H1 (cell line): ENCODE measurements around the gene LRRK1. TPM values are rescaled to one million over a fixed set of nuclear protein-coding genes. Genes with fewer than 3 reads are reported as not detected.

Source experiments
- CTCF ChIA-PET: fragments of 300-600 bp; sonication (Branson Sonifier 250); formaldehyde crosslinking; loops from one replicate; lab custom pipeline; 2021; ENCODE audit not compliant: partially characterized antibody; lab: Charles Lee
- POLR2A ChIA-PET: fragments of 300-600 bp; sonication (Branson Sonifier 250); formaldehyde crosslinking; loops from one replicate; lab custom pipeline; 2021; ENCODE audit warnings: inconsistent platforms; ENCODE audit not compliant: partially characterized antibody; lab: Charles Lee
- DNase-seq, 2 experiments: peaks; one replicate each; pipeline versions ENCODE4 v3.0.0 to v3.0.0-alpha.2; 2010 to 2022; ENCODE audit warnings: low spot score in 2 of 2, low read depth in 1 of 2, mixed read lengths in 1 of 2
- FAIRE-seq: peaks from 2 replicates; lab custom pipeline; 2011; peaks lifted over from hg19 to GRCh38; lab: Jason Lieb, UNC
- H2AFZ ChIP-seq: 2 replicates; pipeline ENCODE4 v1.8.1; 2012; ENCODE audit warnings: low read length, inconsistent platforms
- H2AK5ac ChIP-seq: 2 replicates; pipeline ENCODE4 v1.6.1; 2013; ENCODE audit warnings: low read depth, low read length
- H2BK120ac ChIP-seq: replicated peaks from 2 replicates; pipeline ENCODE3; 2013; ENCODE audit warnings: low read depth, low read length, inconsistent platforms
- H2BK12ac ChIP-seq: 2 replicates; pipeline ENCODE4 v1.6.1; 2013; ENCODE audit warnings: low read depth, low read length
- H2BK15ac ChIP-seq: 2 replicates; pipeline ENCODE4 v1.6.1; 2013; ENCODE audit warnings: low read length
- H2BK20ac ChIP-seq: 2 replicates; pipeline ENCODE4 v1.6.1; 2013; ENCODE audit warnings: low read length
- H2BK5ac ChIP-seq: 2 replicates; pipeline ENCODE4 v1.6.1; 2013; ENCODE audit warnings: low read depth, low read length
- H3K14ac ChIP-seq: 2 replicates; pipeline ENCODE4 v1.6.1; 2013; ENCODE audit warnings: inconsistent platforms; ENCODE audit not compliant: insufficient read length
- H3K18ac ChIP-seq: 2 replicates; pipeline ENCODE4 v1.6.1; 2013; ENCODE audit warnings: low read length; ENCODE audit errors: extremely low read depth
- H3K23ac ChIP-seq: 2 replicates; pipeline ENCODE4 v1.6.1; 2013; ENCODE audit warnings: inconsistent platforms; ENCODE audit not compliant: insufficient read length
- H3K23me2 ChIP-seq: 2 replicates; pipeline ENCODE4 v1.6.1; 2013; ENCODE audit warnings: low read depth, low read length
- H3K27ac ChIP-seq: 2 replicates; pipeline ENCODE4 v1.6.1; 2011; ENCODE audit warnings: low read depth, low read length, inconsistent platforms
- H3K27me3 ChIP-seq, 4 experiments: replicated peaks in 1 of 4; 1 replicate in 1 of 4; 2 replicates in 3 of 4; pipeline versions ENCODE4 v1.6.1 to v1.8.1; 2011 to 2013; ENCODE audit warnings: low read length in 3 of 4, mild to moderate bottlenecking in 3 of 4, inconsistent platforms in 2 of 4, mixed read lengths in 2 of 4, moderate library complexity in 1 of 4; ENCODE audit not compliant: control insufficient read depth in 3 of 4, insufficient read depth in 3 of 4; ENCODE audit errors: extremely low read depth in 1 of 4
- H3K36me3 ChIP-seq, 4 experiments: 2 replicates each; pipeline versions ENCODE4 v1.6.1 to v1.8.1; 2011 to 2013; ENCODE audit warnings: mild to moderate bottlenecking in 4 of 4, low read length in 3 of 4, moderate library complexity in 2 of 4, control low read depth in 1 of 4, inconsistent platforms in 1 of 4; ENCODE audit not compliant: insufficient read depth in 4 of 4, control insufficient read depth in 2 of 4
- H3K4ac ChIP-seq: replicated peaks from 2 replicates; pipeline ENCODE3; 2013; ENCODE audit warnings: low read length, low read depth, mixed read lengths, inconsistent platforms; ENCODE audit not compliant: insufficient read length
- H3K4me1 ChIP-seq, 4 experiments: replicated peaks in 1 of 4; 1 replicate in 1 of 4; 2 replicates in 3 of 4; pipeline versions ENCODE4 v1.6.1 to v1.8.1; 2011 to 2013; ENCODE audit warnings: low read length in 3 of 4, inconsistent platforms in 2 of 4, mixed read lengths in 1 of 4; ENCODE audit not compliant: insufficient read depth in 4 of 4, control insufficient read depth in 3 of 4
- H3K4me2 ChIP-seq, 2 experiments: 2 replicates each; pipeline versions ENCODE4 v1.6.1 to v1.8.1; 2011 to 2013; ENCODE audit warnings: low read depth in 2 of 2, low read length in 2 of 2, control low read depth in 1 of 2, inconsistent platforms in 1 of 2, mild to moderate bottlenecking in 1 of 2; ENCODE audit not compliant: insufficient read depth in 1 of 2
- H3K4me3 ChIP-seq, 4 experiments: fragments of 200-600, 300-600 bp in 1 of 4; sonication (generic), shearing (Covaris generic), sonication (Bioruptor Twin) in 1 of 4; 2 replicates each; pipeline versions ENCODE4 v1.5.1 to v1.8.1; 2011 to 2016; ENCODE audit warnings: low read length in 4 of 4, low read depth in 3 of 4, control low read depth in 2 of 4, inconsistent platforms in 2 of 4, mild to moderate bottlenecking in 2 of 4, mixed read lengths in 1 of 4, moderate library complexity in 1 of 4; ENCODE audit not compliant: insufficient read depth in 2 of 4; ENCODE audit errors: extremely low read depth in 1 of 4
- H3K56ac ChIP-seq: replicated peaks from 2 replicates; pipeline ENCODE3; 2013; ENCODE audit warnings: low read depth, mild to moderate bottlenecking, mixed read lengths, low read length, inconsistent platforms; ENCODE audit not compliant: insufficient read length
- H3K79me1 ChIP-seq: 2 replicates; pipeline ENCODE4 v1.6.1; 2013; ENCODE audit warnings: low read depth, low read length, control low read depth
- H3K79me2 ChIP-seq, 2 experiments: 2 replicates each; pipeline versions ENCODE4 v1.6.1 to v1.8.1; 2012 to 2013; ENCODE audit warnings: low read length in 2 of 2, mild to moderate bottlenecking in 2 of 2, inconsistent platforms in 1 of 2; ENCODE audit not compliant: insufficient read depth in 2 of 2, control insufficient read depth in 1 of 2
- H3K9ac ChIP-seq, 4 experiments: replicated peaks in 1 of 4; 1 replicate in 1 of 4; 2 replicates in 3 of 4; pipeline versions ENCODE4 v1.6.1 to v1.8.1; 2011 to 2013; ENCODE audit warnings: low read depth in 3 of 4, low read length in 3 of 4, control low read depth in 2 of 4, mild to moderate bottlenecking in 2 of 4, moderate library complexity in 2 of 4, inconsistent platforms in 1 of 4; ENCODE audit errors: extremely low read depth in 1 of 4
- H3K9me3 ChIP-seq, 2 experiments: 2 replicates each; pipeline versions ENCODE4 v1.6.1 to v1.8.1; 2012 to 2013; ENCODE audit warnings: mild to moderate bottlenecking in 2 of 2, moderate library complexity in 2 of 2, control low read depth in 1 of 2, inconsistent platforms in 1 of 2, low read depth in 1 of 2, low read length in 1 of 2, mixed read lengths in 1 of 2; ENCODE audit not compliant: insufficient read depth in 2 of 2
- H4K20me1 ChIP-seq, 2 experiments: replicated peaks in 1 of 2; 2 replicates each; pipeline versions ENCODE3 to v1.8.1; 2011 to 2013; ENCODE audit warnings: inconsistent platforms in 2 of 2, low read length in 2 of 2, mild to moderate bottlenecking in 1 of 2; ENCODE audit not compliant: insufficient read depth in 2 of 2, control insufficient read depth in 1 of 2
- H4K5ac ChIP-seq: 2 replicates; pipeline ENCODE4 v1.6.1; 2013; ENCODE audit warnings: low read length, low read depth, mixed read lengths, inconsistent platforms; ENCODE audit not compliant: insufficient read length
- H4K8ac ChIP-seq: 2 replicates; pipeline ENCODE4 v1.8.0; 2013; ENCODE audit warnings: mild to moderate bottlenecking, moderate library complexity, low read length, inconsistent platforms; ENCODE audit not compliant: insufficient read depth; ENCODE audit errors: extremely low read depth
- H4K91ac ChIP-seq: replicated peaks from 2 replicates; pipeline ENCODE3; 2013; ENCODE audit warnings: low read length, mixed read lengths, inconsistent platforms; ENCODE audit not compliant: insufficient read length
- BACH1 ChIP-seq: IDR thresholded peaks from 2 replicates; pipeline ENCODE4 v1.6.1; 2012; ENCODE audit warnings: low read length, improper control_type of control experiment
- CBX8 ChIP-seq: fragments of 300-800, 300-1000 bp; sonication (generic); IDR thresholded peaks from 2 replicates; pipeline ENCODE4 v1.7.1; 2016; ENCODE audit warnings: low read depth, low read length, borderline replicate concordance
- CHD1 ChIP-seq: IDR thresholded peaks from 2 replicates; pipeline ENCODE4 v1.6.1; 2012; ENCODE audit warnings: low read depth, low read length, improper control_type of control experiment
- CTBP2 ChIP-seq: IDR thresholded peaks from 2 replicates; pipeline ENCODE4 v1.7.0; 2011; ENCODE audit warnings: borderline replicate concordance, mild to moderate bottlenecking, moderate library complexity, mixed read lengths, low read length; ENCODE audit not compliant: insufficient read depth, insufficient read length
- GABPA ChIP-seq: IDR thresholded peaks from 2 replicates; pipeline ENCODE4 v1.6.1; 2011; ENCODE audit warnings: mild to moderate bottlenecking, low read length, moderate library complexity, borderline replicate concordance; ENCODE audit not compliant: insufficient read depth
- KDM1A ChIP-seq: fragments of 200-600, 300-600 bp; sonication (generic); IDR thresholded peaks from 2 replicates; pipeline ENCODE4 v1.7.1; 2016; ENCODE audit warnings: mild to moderate bottlenecking, low read length, borderline replicate concordance
- PHF8 ChIP-seq: fragments of 200-600 bp; sonication (generic); conservative IDR thresholded peaks from 2 replicates; pipeline ENCODE4 v1.7.1; 2012; ENCODE audit warnings: low read depth, mild to moderate bottlenecking, inconsistent platforms, low read length, moderate library complexity
- RBBP5 ChIP-seq: IDR thresholded peaks from 2 replicates; pipeline ENCODE4 v1.7.1; 2012; ENCODE audit warnings: low read depth, mild to moderate bottlenecking, inconsistent platforms, low read length, moderate library complexity, borderline replicate concordance
- RNF2 ChIP-seq: fragments of 200-900, 300-1000 bp; sonication (generic); IDR thresholded peaks from 2 replicates; pipeline ENCODE4 v1.7.1; 2016; ENCODE audit warnings: borderline replicate concordance, low read depth, mild to moderate bottlenecking, antibody characterized with exemption, low read length; ENCODE audit not compliant: poor library complexity, severe bottlenecking; ENCODE audit errors: missing control alignments
- WGBS, 2 experiments: shearing (Covaris generic) in 1 of 2; methylation state at CpG; one replicate each; pipeline versions ENCODE4 v1.1.6 to v1.1.7; 2013 to 2015; ENCODE audit warnings: low lambda C conversion rate in 2 of 2, mixed read lengths in 2 of 2, inconsistent platforms in 1 of 2, low coverage in 1 of 2, missing lambda C conversion rate in 1 of 2; ENCODE audit not compliant: insufficient replicate concordance in 2 of 2, insufficient coverage in 1 of 2, insufficient read length in 1 of 2; ENCODE audit errors: extremely low coverage in 1 of 2, missing lambda C conversion rate in 1 of 2; 5-methylcytosine and 5-hydroxymethylcytosine counted together
- polyA plus RNA-seq, 7 experiments: library from polyadenylated mRNA; depleted of rRNA in 3 of 7; stranded (reverse) in 5 of 7; unstranded in 2 of 7; fragments of >200 nt in 5 of 7; fragments of 200-250 nt in 2 of 7; gene quantifications; 1 replicate in 5 of 7; 2 replicates in 1 of 7; 4 replicates in 1 of 7; pipeline versions ENCODE4 v1.2.1 to v1.2.3, GENCODE V29; 2011 to 2013; ENCODE audit warnings: missing spikeins in 2 of 7, mixed read lengths in 2 of 7
- total RNA-seq: library from RNA; stranded (reverse); fragmentation: NEBNext Ultra II Directional; extraction: Animal tissue kit (Norgen Biotek cat#: 25700); gene quantifications from 2 replicates; pipeline ENCODE4 v1.2.1, GENCODE V29; 2021
- TF ChIP-seq, protein P1 (sequence below), 3 experiments: IDR thresholded peaks; 1 replicate in 2 of 3; 2 replicates in 1 of 3; pipeline versions ENCODE4 v1.5.1 to v1.6.1; 2011; ENCODE audit warnings: low read length in 3 of 3, mild to moderate bottlenecking in 3 of 3, inconsistent platforms in 2 of 3, low read depth in 1 of 3, moderate library complexity in 1 of 3; ENCODE audit not compliant: insufficient read depth in 1 of 3; ENCODE audit errors: control extremely low read depth in 1 of 3

The LRRK1 gene
- total and polyA plus RNA-seq, 2 of the 8 experiments (the other 6 are each of a cell fraction or from before 2014, with no cell fraction given): 1.2 to 3.6 TPM

GRCh38 chr15:101090428-101090790 lies 171.3 kb downstream of the LRRK1 start:
- Histone ChIP-seq H2BK12ac (peak overlapping the region; percentile 71; the same call in 1 of the 2 replicates), H3K23me2 (no peaks in the 10 kb centered on the region; the same call in 1 of the 2 replicates), H4K91ac (peak overlapping the region; percentile 79), H2BK20ac (0 out of 2 replicates have a peak overlapping the region, but pooled peaks have one; percentile 87), H3K4ac (no peak overlapping the region), H3K79me2 (no peaks in the 10 kb centered on the region), H3K27ac (no peak overlapping the region), H3K27me3 (no peaks in the 10 kb centered on the region), H2BK15ac (peak overlapping the region; percentile 94; the same call in 1 of the 2 replicates), H2AFZ (no peak overlapping the region), H4K5ac (no peak overlapping the region), H3K14ac (no peak overlapping the region), H3K4me1 (peaks cover 0 to 1% (median 0%) of the 10 kb centered on the region in 4 experiments; a peak in 3 of 7 replicates), H2BK5ac (peak overlapping the region; percentile 48; the same call in 1 of the 2 replicates), H3K36me3 (no peaks in the 10 kb centered on the region), H3K23ac (no peak overlapping the region), H3K4me2 (no peak overlapping the region), H3K9me3 (no peaks in the 10 kb centered on the region), H3K18ac (no peak overlapping the region), H2BK120ac (no peak overlapping the region), H4K8ac (no peak overlapping the region), H2AK5ac (peak overlapping the region; percentile 84; the same call in 1 of the 2 replicates), H4K20me1 (no peaks in the 10 kb centered on the region), H3K4me3 (no peak overlapping the region), H3K56ac (no peak overlapping the region), H3K79me1 (no peaks in the 10 kb centered on the region), H3K9ac (no peak overlapping the region)
- FAIRE-seq: no peak
- ChIA-PET CTCF (interaction anchor here (0.6 to 11.1 kb wide), 32 partner anchors 10 to 180 kb away, joined by 3 to 72 read pairs (median 4); no protein-coding TSS in a partner anchor), POLR2A (interaction anchor here (0.9 to 2.1 kb wide), 3 partner anchors 22 to 172 kb away, joined by 3 to 13 read pairs (median 3); no protein-coding TSS in a partner anchor)
- WGBS, 2 experiments: 95% methylated on average over 2 of the region's 2 CpGs; no CpG with 5 or more reads in 1 of the 2 experiments
- DNase-seq: no peak
- TF ChIP-seq, protein P1, sequence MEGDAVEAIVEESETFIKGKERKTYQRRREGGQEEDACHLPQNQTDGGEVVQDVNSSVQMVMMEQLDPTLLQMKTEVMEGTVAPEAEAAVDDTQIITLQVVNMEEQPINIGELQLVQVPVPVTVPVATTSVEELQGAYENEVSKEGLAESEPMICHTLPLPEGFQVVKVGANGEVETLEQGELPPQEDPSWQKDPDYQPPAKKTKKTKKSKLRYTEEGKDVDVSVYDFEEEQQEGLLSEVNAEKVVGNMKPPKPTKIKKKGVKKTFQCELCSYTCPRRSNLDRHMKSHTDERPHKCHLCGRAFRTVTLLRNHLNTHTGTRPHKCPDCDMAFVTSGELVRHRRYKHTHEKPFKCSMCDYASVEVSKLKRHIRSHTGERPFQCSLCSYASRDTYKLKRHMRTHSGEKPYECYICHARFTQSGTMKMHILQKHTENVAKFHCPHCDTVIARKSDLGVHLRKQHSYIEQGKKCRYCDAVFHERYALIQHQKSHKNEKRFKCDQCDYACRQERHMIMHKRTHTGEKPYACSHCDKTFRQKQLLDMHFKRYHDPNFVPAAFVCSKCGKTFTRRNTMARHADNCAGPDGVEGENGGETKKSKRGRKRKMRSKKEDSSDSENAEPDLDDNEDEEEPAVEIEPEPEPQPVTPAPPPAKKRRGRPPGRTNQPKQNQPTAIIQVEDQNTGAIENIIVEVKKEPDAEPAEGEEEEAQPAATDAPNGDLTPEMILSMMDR (IDR thresholded peaks at IDR 0.05; ENCODE audit: control extremely low read depth in 1 of 3, insufficient read depth in 1 of 3, low read depth in 1 of 3, low read length in 3 of 3): no peak
- TF ChIP-seq GABPA (no peak), KDM1A (no peak), PHF8 (no peak), CHD1 (no peak), CBX8 (no peak), RNF2 (no peak), BACH1 (no peak), CTBP2 (no peak), RBBP5 (no peak)
